Colonic mucosa (tissue), 4 donors: ENCODE data around the gene TNK2. TPM values are rescaled to one million over a fixed set of nuclear protein-coding genes. Genes with fewer than 3 reads are reported as not detected.

ENCODE experiments used
- DNase-seq: peaks from one replicate; pipeline ENCODE4 v3.0.0-alpha.2; 2020
- H3K27ac ChIP-seq: fragments of 200-600 bp; one replicate; pipeline ENCODE4 v1.8.0; 2021
- H3K27me3 ChIP-seq: fragments of 200-600 bp; one replicate; pipeline ENCODE4 v1.8.0; 2021
- H3K36me3 ChIP-seq: fragments of 200-600 bp; one replicate; pipeline ENCODE4 v1.8.0; 2021
- H3K4me1 ChIP-seq: fragments of 200-600 bp; one replicate; pipeline ENCODE4 v1.8.0; 2021; ENCODE audit warnings: mild to moderate bottlenecking
- H3K4me3 ChIP-seq: fragments of 200-600 bp; one replicate; pipeline ENCODE4 v1.8.0; 2021
- H3K9ac ChIP-seq, 2 donors: one replicate each; pipeline ENCODE4 v1.7.0; 2013; ENCODE audit warnings: control low read depth in 2 of 2, low read depth in 2 of 2, low read length in 2 of 2
- H3K9me3 ChIP-seq: fragments of 200-600 bp; one replicate; pipeline ENCODE4 v1.8.0; 2021
- CTCF ChIP-seq: fragments of 200-600 bp; IDR thresholded peaks from one replicate; pipeline ENCODE4 v1.8.0; 2022; ENCODE audit warnings: antibody characterized with exemption, mild to moderate bottlenecking
- intact Hi-C: fragments of 100-400 bp; cut with DNase I; formaldehyde crosslinking; loops from one replicate; pipeline ENCODE4 v1.14.1; 2022
- total RNA-seq, 2 donors: library from RNA; stranded (reverse); fragmentation: NEBNext Ultra II Directional in 1 of 2; extraction: Animal tissue kit (Norgen Biotek cat#: 25700) in 1 of 2; gene quantifications; one replicate each; pipeline ENCODE4 v1.2.1, GENCODE V29; 2021
- donor health status: healthy.
- donor health status: DM: no; HTN: no; CAD: no.
- donor health status: DM: no; HTN: no; CAD: no.

The TNK2 gene
- total RNA-seq, 2 donors from 2014 or later, result 23.8 to 28.5 TPM

GRCh38 chr3:195893516-195893915 is 14.8 kb downstream of the TNK2 start:
- no peak for TF ChIP-seq CTCF
- Histone ChIP-seq H3K4me3 (no peak overlapping the region), H3K9me3 (no peaks in the 10 kb centered on the region), H3K36me3 (no peaks in the 10 kb centered on the region), H3K27me3 (no peaks in the 10 kb centered on the region), H3K4me1 (peaks cover 7% of the 10 kb centered on the region), H3K9ac (peak overlapping the region in 1 of 2 donors; percentile 43), H3K27ac (no peak overlapping the region)
- intact Hi-C loops, result no loop called here
- DNase-seq, result no peak

GRCh38 chr3:195893044-195893395 is 15.3 kb downstream of the TNK2 start:
- H3K4me3 ChIP-seq, result no peak overlapping the region
- DNase-seq, result no peak
- intact Hi-C loops, result no loop called here

GRCh38 chr3:195892105-195893043 is 16.0 kb downstream of the TNK2 start:
- Histone ChIP-seq H3K36me3 (no peaks in the 10 kb centered on the region), H3K9ac (no peak overlapping the region), H3K27me3 (no peaks in the 10 kb centered on the region), H3K4me3 (peak overlapping the region; percentile 5), H3K4me1 (peaks cover 7% of the 10 kb centered on the region), H3K27ac (peak overlapping the region; percentile 32), H3K9me3 (no peaks in the 10 kb centered on the region)
- no peak for DNase-seq
- TF ChIP-seq CTCF, result no peak
- intact Hi-C loops, result no loop called here

More at GRCh38 chr3:195893044-195893395, 15.3 kb downstream of the TNK2 start:
- Histone ChIP-seq H3K36me3 (no peaks in the 10 kb centered on the region), H3K9me3 (no peaks in the 10 kb centered on the region), H3K27me3 (no peaks in the 10 kb centered on the region), H3K4me1 (peaks cover 7% of the 10 kb centered on the region), H3K27ac (peak overlapping the region; percentile 32), H3K9ac (peak overlapping the region in 1 of 2 donors; percentile 43)
- TF ChIP-seq CTCF, result no peak

- DNase-seq, result no peak
- no peak overlapping the region for H3K9ac ChIP-seq
- peaks cover 7% of the 10 kb centered on the region for H3K4me1 ChIP-seq
- H3K27me3 ChIP-seq, result no peaks in the 10 kb centered on the region
- intact Hi-C loops, result no loop called here
- no peaks in the 10 kb centered on the region for H3K9me3 ChIP-seq
- no peaks in the 10 kb centered on the region for H3K36me3 ChIP-seq
- H3K27ac ChIP-seq, result no peak overlapping the region
- no peak overlapping the region for H3K4me3 ChIP-seq
- no peak for TF ChIP-seq CTCF
These were observed 16.8 kb downstream of the TNK2 start for GRCh38 chr3:195891431-195892104.

- no peak overlapping the region for H3K27ac ChIP-seq
- DNase-seq, result no peak
- intact Hi-C loops, result no loop called here
These were observed 18.5 kb downstream of the TNK2 start for GRCh38 chr3:195889870-195890295.

More at GRCh38 chr3:195889870-195890295, 18.5 kb downstream of the TNK2 start:
- Histone ChIP-seq H3K4me3 (no peak overlapping the region), H3K4me1 (peaks cover 4% of the 10 kb centered on the region), H3K27me3 (no peaks in the 10 kb centered on the region), H3K9me3 (no peaks in the 10 kb centered on the region), H3K9ac (no peak overlapping the region), H3K36me3 (no peaks in the 10 kb centered on the region)
- no peak for TF ChIP-seq CTCF
